K562 (cell line): ENCODE measurements around the gene MED15. TPM values are rescaled to one million over a fixed set of nuclear protein-coding genes. Genes with fewer than 3 reads are reported as not detected.

ENCODE experiments used
- CHD2 ChIP-seq: IDR thresholded peaks from 2 replicates; pipeline ENCODE4 v1.6.1; 2011; ENCODE audit warnings: low read depth, low read length
- GATAD2B ChIP-seq: fragments of 450-650 bp; IDR thresholded peaks from 2 replicates; pipeline ENCODE4 v1.6.1; 2017; ENCODE audit warnings: mild to moderate bottlenecking, borderline replicate concordance
- HNRNPL ChIP-seq: fragments of 200-400 bp; formaldehyde crosslinking; IDR thresholded peaks from 2 replicates; pipeline ENCODE4 v1.6.1; 2017; ENCODE audit warnings: low read depth, mild to moderate bottlenecking, low read length
- JUND ChIP-seq, 2 experiments: IDR thresholded peaks; 2 replicates in 1 of 2; 3 replicates in 1 of 2; pipeline ENCODE4 v1.6.1; 2011; ENCODE audit warnings: borderline replicate concordance in 2 of 2, low read depth in 2 of 2, low read length in 2 of 2, improper control_type of control experiment in 1 of 2, missing biosample characterization in 1 of 2, missing genetic modification characterization in 1 of 2, missing genetic modification reagents in 1 of 2
- KLF13 ChIP-seq: fragments of 450-650 bp; IDR thresholded peaks from 2 replicates; pipeline ENCODE4 v1.6.1; 2016; ENCODE audit warnings: missing genetic modification characterization, low read depth, mild to moderate bottlenecking, missing compliant biosample characterization, moderate library complexity, borderline replicate concordance
- PATZ1 ChIP-seq: fragments of 250-450 bp; sonication (Bioruptor Pico); IDR thresholded peaks from 2 replicates; pipeline ENCODE4 v1.5.0; 2020; ENCODE audit warnings: mild to moderate bottlenecking, borderline replicate concordance
- PHB2 ChIP-seq: fragments of 450-650 bp; IDR thresholded peaks from 2 replicates; pipeline ENCODE4 v1.6.1; 2017; ENCODE audit warnings: low read depth
- PREB ChIP-seq: sonication (generic); formaldehyde crosslinking; IDR thresholded peaks from 2 replicates; pipeline ENCODE4 v1.8.1; 2023; ENCODE audit warnings: mild to moderate bottlenecking, missing genetic modification reagents
- RBM39 ChIP-seq: fragments of 200-400 bp; formaldehyde crosslinking; optimal IDR thresholded peaks from 2 replicates; pipeline ENCODE3; 2018; ENCODE audit warnings: low read depth, low read length
- TBP ChIP-seq: optimal IDR thresholded peaks from 2 replicates; pipeline ENCODE3; 2011; ENCODE audit warnings: low read depth, low read length, improper control_type of control experiment
- TGIF2 ChIP-seq: sonication (generic); formaldehyde crosslinking; IDR thresholded peaks from 2 replicates; pipeline ENCODE4 v1.8.1; 2022; ENCODE audit warnings: mild to moderate bottlenecking, missing genetic modification reagents, moderate library complexity
- ZNF740 ChIP-seq, 3 experiments: fragments of 200-800 bp in 1 of 3; sonication (Bioruptor generic) in 1 of 3; sonication (generic) in 1 of 3; formaldehyde crosslinking in 1 of 3; IDR thresholded peaks; 2 replicates each; pipeline versions ENCODE4 v1.6.1 to v1.8.0; 2016 to 2022; ENCODE audit warnings: mild to moderate bottlenecking in 2 of 3, missing compliant biosample characterization in 2 of 3, missing genetic modification characterization in 2 of 3, missing genetic modification reagents in 1 of 3
- polyA plus RNA-seq, 8 experiments: library from polyadenylated mRNA; depleted of rRNA in 4 of 8; stranded (reverse) in 5 of 8; unstranded in 3 of 8; fragments of >200 nt; fragmentation: Nextera tagmentation in 2 of 8; fragmentation: Illumina TruSeq in 1 of 8; extraction: Ambion mirVana in 2 of 8; extraction: Trizol in 1 of 8; gene quantifications; 2 replicates each; pipeline versions ENCODE4 v1.2.1 to v1.2.3, GENCODE V29; 2011 to 2014; ENCODE audit warnings: inconsistent platforms in 1 of 8, missing spikeins in 1 of 8
- total RNA-seq, 7 experiments: library from RNA; depleted of rRNA in 6 of 7; stranded (reverse); fragments of >200 nt in 6 of 7; fragmentation: Illumina TruSeq in 2 of 7; extraction: Trizol in 2 of 7; gene quantifications; 2 replicates each; pipeline versions ENCODE4 v1.2.1 to v1.2.3, GENCODE V29; 2011 to 2021; ENCODE audit warnings: low replicate concordance in 1 of 7
- TF ChIP-seq, protein P1 (sequence below): fragments of 250-450 bp; sonication (Bioruptor Pico); IDR thresholded peaks from 2 replicates; pipeline ENCODE4 v1.5.0; 2021
- TF ChIP-seq, protein P2 (sequence below): fragments of 250-450 bp; sonication (Bioruptor Pico); IDR thresholded peaks from 2 replicates; pipeline ENCODE4 v1.4.0; 2020; ENCODE audit warnings: mild to moderate bottlenecking, moderate library complexity

MED15 gene
- total and polyA plus RNA-seq, 9 of the 15 experiments (the other 6 are each of a cell fraction or from before 2014, with no cell fraction given): 4.0 to 271 (median 60.1) TPM

- TF ChIP-seq JUND (IDR thresholded peaks at IDR 0.05; ENCODE audit: borderline replicate concordance, low read depth, low read length): no peak
- no peak for TF ChIP-seq JUND (tag; IDR thresholded peaks at IDR 0.05; ENCODE audit: borderline replicate concordance, low read depth, low read length)
- TF ChIP-seq PREB: 0 out of 2 replicates have a peak, but pooled peaks have one; percentile 35
- TF ChIP-seq GATAD2B: no peak
- TF ChIP-seq PATZ1: 0 out of 2 replicates have a peak, but pooled peaks have one; percentile 71
- peak; percentile 16 for TF ChIP-seq RBM39
- 0 out of 2 replicates have a peak, but pooled peaks have one; percentile 34 for TF ChIP-seq HNRNPL
- TF ChIP-seq, protein P1, sequence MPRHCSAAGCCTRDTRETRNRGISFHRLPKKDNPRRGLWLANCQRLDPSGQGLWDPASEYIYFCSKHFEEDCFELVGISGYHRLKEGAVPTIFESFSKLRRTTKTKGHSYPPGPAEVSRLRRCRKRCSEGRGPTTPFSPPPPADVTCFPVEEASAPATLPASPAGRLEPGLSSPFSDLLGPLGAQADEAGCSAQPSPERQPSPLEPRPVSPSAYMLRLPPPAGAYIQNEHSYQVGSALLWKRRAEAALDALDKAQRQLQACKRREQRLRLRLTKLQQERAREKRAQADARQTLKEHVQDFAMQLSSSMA (CRISPR knock-in tag): peak; percentile 90; the same call in 1 of the 2 replicates
- no peak for TF ChIP-seq KLF13
- 0 out of 2 replicates have a peak, but pooled peaks have one; percentile 10 for TF ChIP-seq CHD2
- peak; percentile 27 for TF ChIP-seq TBP
- TF ChIP-seq TGIF2 (CRISPR knock-in tag): peak; percentile 93; the same call in 1 of the 2 replicates
- TF ChIP-seq, protein P2, sequence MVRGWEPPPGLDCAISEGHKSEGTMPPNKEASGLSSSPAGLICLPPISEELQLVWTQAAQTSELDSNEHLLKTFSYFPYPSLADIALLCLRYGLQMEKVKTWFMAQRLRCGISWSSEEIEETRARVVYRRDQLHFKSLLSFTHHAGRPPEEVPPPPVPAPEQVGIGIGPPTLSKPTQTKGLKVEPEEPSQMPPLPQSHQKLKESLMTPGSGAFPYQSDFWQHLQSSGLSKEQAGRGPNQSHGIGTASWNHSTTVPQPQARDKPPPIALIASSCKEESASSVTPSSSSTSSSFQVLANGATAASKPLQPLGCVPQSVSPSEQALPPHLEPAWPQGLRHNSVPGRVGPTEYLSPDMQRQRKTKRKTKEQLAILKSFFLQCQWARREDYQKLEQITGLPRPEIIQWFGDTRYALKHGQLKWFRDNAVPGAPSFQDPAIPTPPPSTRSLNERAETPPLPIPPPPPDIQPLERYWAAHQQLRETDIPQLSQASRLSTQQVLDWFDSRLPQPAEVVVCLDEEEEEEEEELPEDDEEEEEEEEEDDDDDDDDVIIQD (CRISPR knock-in tag): 0 out of 2 replicates have a peak, but pooled peaks have one; percentile 86
- TF ChIP-seq ZNF740 (CRISPR knock-in tag; IDR thresholded peaks at IDR 0.05): 0 out of 2 replicates have a peak, but pooled peaks have one; percentile 24
- TF ChIP-seq ZNF740 (tag; IDR thresholded peaks at IDR 0.05): no peak
- TF ChIP-seq PHB2: no peak
Observed at GRCh38 chr22:20588843-20589581, 81.6 kb downstream of the MED15 start (continued).
